Astrocyte of the spinal cord (primary cell): ENCODE measurements around the gene AP2B1.
"Not testable (repeated sequence)": the region's sequence is repeated elsewhere in the genome, so short reads cannot be mapped to it uniquely, and the experiment has no call there.

Source experiments
- DNase-seq: peaks from one replicate; pipeline ENCODE4 v3.0.0; 2011; ENCODE audit warnings: low read depth, low spot score
- H3K4me3 ChIP-seq: 2 replicates; pipeline ENCODE4 v1.5.1; 2011; ENCODE audit warnings: low read depth, mild to moderate bottlenecking, low read length, moderate library complexity
- CTCF ChIP-seq: IDR thresholded peaks from 2 replicates; pipeline ENCODE4 v1.5.1; 2012; ENCODE audit warnings: low read depth, mild to moderate bottlenecking, low read length, inconsistent platforms
- in situ Hi-C: cut with HindIII; loops from 2 replicates; pipeline ENCODE4 v1.10.0; 2017; ENCODE audit warnings: low sequenced_read_pairs

The AP2B1 gene

GRCh38 chr17:35695613-35696012 is 108.5 kb downstream of the AP2B1 start:
- TF ChIP-seq CTCF: no peak
- no peak for DNase-seq
- in situ Hi-C loops: no loop called here
- no peak overlapping the region for H3K4me3 ChIP-seq

DNA sequence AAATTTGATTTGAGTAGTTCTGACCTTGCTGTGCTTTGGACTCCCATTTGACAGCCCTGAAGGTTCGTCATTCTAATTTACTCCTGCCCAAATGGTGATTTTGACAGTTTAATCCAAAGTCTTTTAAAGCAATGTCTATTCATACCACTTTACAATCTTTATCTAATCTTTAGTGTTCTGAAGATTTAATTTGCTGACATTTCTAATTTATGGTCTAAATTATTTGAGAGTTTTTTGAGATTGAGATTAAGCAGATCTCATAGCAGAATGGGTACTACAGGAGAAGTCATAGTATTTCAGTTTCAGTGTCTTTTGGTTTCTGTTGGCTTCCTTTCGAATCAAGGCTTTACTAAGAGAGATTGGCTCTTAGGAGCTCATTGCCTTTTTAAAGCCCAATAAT is 111.7 kb downstream of the AP2B1 start:
- in situ Hi-C loops: no loop called here
- no peak overlapping the region for H3K4me3 ChIP-seq
- DNase-seq: no peak
- TF ChIP-seq CTCF: no peak

- in situ Hi-C loops: no loop called here
- no peak for DNase-seq
- no peak for TF ChIP-seq CTCF
- H3K4me3 ChIP-seq: no peak overlapping the region
These were observed 113.0 kb downstream of the AP2B1 start for GRCh38 chr17:35700150-35700549.

- no peak for TF ChIP-seq CTCF
- H3K4me3 ChIP-seq: no peak overlapping the region
- no peak for DNase-seq
- in situ Hi-C loops: no loop called here
These were observed 114.4 kb downstream of the AP2B1 start for GRCh38 chr17:35701491-35701890.

- H3K4me3 ChIP-seq, in situ Hi-C loops, DNase-seq: not testable (repeated sequence)
These were observed 116.2 kb downstream of the AP2B1 start for GRCh38 chr17:35703308-35703707.

GRCh38 chr17:35705230-35705629 is 118.1 kb downstream of the AP2B1 start:
- in situ Hi-C loops: no loop called here
- TF ChIP-seq CTCF: no peak
- no peak for DNase-seq
- no peak overlapping the region for H3K4me3 ChIP-seq

DNA sequence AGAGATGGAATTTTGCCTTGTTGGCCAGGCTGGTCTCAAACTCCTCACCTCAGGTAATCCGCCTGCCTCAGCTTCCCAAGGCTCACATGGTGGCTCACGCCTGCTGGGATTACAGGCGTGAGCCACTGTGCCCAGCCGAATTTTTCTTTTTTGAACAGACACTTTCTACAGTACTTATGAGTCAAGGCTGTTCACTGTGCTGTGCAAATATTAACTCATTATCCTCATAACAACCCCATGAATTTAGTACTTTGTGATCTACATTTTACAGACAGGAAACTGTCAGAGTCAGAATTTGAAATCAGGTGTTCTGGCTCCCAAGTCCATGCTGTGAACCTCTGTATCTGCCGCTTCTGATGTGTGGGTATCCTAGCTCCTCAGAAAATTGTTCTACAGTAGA is 118.6 kb downstream of the AP2B1 start:
- in situ Hi-C loops: no loop called here
- no peak for DNase-seq
- no peak overlapping the region for H3K4me3 ChIP-seq
- no peak for TF ChIP-seq CTCF
